WERI-Rb-1 (cell line): ENCODE measurements around the gene TGDS.

Experiments
- DNase-seq: peaks from one replicate; pipeline ENCODE4 v3.0.0-alpha.2; 2020
- H3K27ac ChIP-seq: fragments of 250-450 bp; sonication (Bioruptor Pico); 2 replicates; pipeline ENCODE4 v1.5.1; 2020; ENCODE audit warnings: mild to moderate bottlenecking, moderate library complexity
- H3K27me3 ChIP-seq: fragments of 250-450 bp; sonication (Bioruptor Pico); 2 replicates; pipeline ENCODE4 v1.5.1; 2021; ENCODE audit warnings: mild to moderate bottlenecking, low read depth, moderate library complexity; ENCODE audit not compliant: insufficient read depth, severe bottlenecking
- H3K36me3 ChIP-seq: fragments of 250-450 bp; sonication (Bioruptor Pico); 2 replicates; pipeline ENCODE4 v1.5.1; 2020; ENCODE audit warnings: mild to moderate bottlenecking, moderate library complexity
- H3K4me3 ChIP-seq: 2 replicates; pipeline ENCODE4 v1.5.1; 2011; ENCODE audit warnings: low read depth, mild to moderate bottlenecking, control low read depth, low read length
- H3K9me3 ChIP-seq: fragments of 250-450 bp; sonication (Bioruptor Pico); 2 replicates; pipeline ENCODE4 v1.5.1; 2021; ENCODE audit warnings: mild to moderate bottlenecking, moderate library complexity; ENCODE audit not compliant: severe bottlenecking
- CTCF ChIP-seq: IDR thresholded peaks from 2 replicates; pipeline ENCODE4 v1.5.1; 2011; ENCODE audit warnings: low read depth, mild to moderate bottlenecking, control low read depth, inconsistent platforms, low read length

TGDS gene

DNA sequence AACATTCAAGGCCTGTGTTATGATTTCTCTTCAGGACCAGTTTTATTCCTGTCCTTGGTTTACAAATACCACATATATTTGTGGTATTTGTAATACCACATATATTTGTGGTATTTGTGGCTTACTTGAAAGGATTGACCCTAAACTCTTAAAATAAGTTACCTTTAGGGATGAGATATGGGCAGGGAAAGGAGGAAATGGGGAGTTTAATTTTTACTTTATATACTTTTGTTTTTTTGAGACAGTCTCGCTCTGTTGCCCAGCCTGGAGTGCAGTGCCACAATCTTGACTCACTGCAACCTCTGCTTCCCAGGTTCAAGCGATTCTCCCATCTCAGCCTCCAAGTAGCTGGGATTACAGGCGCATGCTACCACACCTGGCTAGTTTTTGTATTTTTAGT lies 2.3 kb upstream of the TGDS start:
- peaks cover 15% of the 10 kb centered on the region for H3K9me3 ChIP-seq
- DNase-seq: no peak
- peaks cover 8% of the 10 kb centered on the region for H3K36me3 ChIP-seq
- H3K27me3 ChIP-seq: no peaks in the 10 kb centered on the region
- no peak for TF ChIP-seq CTCF
- no peak overlapping the region for H3K4me3 ChIP-seq
- H3K27ac ChIP-seq: no peak overlapping the region

DNA sequence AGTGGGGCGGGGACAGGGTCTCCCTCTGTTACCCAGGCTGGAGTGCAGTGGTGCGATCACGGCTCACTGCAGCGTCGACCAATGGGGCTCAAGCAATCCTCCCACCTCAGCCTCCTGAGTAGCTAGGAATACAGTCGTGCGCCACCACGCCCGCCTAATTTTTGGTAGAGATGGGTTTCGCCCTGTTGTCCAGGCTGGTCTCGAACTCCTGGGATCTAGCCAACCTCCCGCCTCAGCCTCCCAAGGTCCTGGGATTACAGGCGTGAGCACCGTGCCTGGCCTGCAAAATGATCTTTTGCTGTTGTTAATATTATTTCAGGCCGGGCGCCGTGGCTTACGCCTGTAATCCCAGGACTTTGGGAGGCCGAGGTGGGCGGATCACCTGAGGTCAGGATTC lies 621 bp upstream of the TGDS start:
- H3K4me3 ChIP-seq: peak overlapping the region; percentile 78
- peaks cover 25% of the 10 kb centered on the region for H3K36me3 ChIP-seq
- TF ChIP-seq CTCF: no peak
- H3K27me3 ChIP-seq: no peaks in the 10 kb centered on the region
- peak overlapping the region; percentile 77 for H3K27ac ChIP-seq
- no peak for DNase-seq
- H3K9me3 ChIP-seq: peaks cover 15% of the 10 kb centered on the region

DNA sequence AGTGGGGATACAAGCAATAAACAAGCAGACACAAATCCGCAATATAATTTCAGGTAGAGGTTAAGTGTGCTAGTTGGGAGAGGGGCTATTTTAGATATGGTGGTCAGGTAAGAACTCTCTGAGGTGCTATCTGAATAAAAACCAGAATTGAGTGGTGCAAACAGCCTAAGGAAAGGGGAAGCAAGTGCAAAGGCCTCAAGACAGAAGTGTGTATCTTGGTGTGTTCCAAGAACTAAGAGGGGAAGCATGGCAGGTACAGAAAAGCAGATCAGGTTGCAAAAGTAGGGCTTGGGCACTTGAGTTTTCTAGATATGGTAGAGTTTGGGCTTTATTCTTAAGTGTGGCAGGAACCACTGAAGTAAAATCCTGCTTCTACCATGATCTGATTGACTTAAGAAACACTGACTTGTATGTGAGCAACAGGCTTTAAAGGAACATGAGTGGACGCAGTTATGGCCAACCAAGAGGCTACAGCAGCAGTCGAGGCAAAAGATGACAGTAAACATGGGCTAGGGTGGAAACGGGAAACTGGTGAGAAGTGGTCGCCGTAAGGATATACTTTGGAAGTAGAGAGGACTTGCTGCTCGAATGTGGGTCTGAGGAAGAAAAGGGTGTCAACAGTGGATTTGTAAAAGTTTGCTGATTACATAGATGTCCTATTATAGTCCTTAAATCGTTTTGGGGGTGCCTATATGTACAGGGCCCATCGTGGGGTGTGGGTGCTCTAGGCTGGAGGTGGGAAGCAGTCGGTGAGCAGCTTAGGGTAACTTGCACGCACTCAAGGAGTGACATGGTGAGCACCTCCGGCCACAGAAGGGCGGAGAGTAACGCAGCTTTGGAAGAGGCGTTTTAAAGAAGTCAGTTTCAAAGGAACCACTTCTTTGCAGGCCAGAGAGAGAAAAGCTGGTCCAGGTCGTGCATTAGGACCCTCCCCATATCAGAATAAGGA lies 677 bp downstream of the TGDS start:
- DNase-seq: peak; percentile 43
- peaks cover 38% of the 10 kb centered on the region for H3K36me3 ChIP-seq
- peak overlapping the region; percentile 78 for H3K4me3 ChIP-seq
- H3K27ac ChIP-seq: peak overlapping the region; percentile 77
- no peak for TF ChIP-seq CTCF
- H3K9me3 ChIP-seq: peaks cover 6% of the 10 kb centered on the region
- H3K27me3 ChIP-seq: no peaks in the 10 kb centered on the region

- H3K4me3 ChIP-seq: no peak overlapping the region
- no peaks in the 10 kb centered on the region for H3K27me3 ChIP-seq
- DNase-seq: no peak
- TF ChIP-seq CTCF: no peak
- peaks cover 65% of the 10 kb centered on the region for H3K36me3 ChIP-seq
- H3K27ac ChIP-seq: no peak overlapping the region
- H3K9me3 ChIP-seq: no peaks in the 10 kb centered on the region
Observed at GRCh38 chr13:94590744-94591143, 5.2 kb downstream of the TGDS start.

- DNase-seq: no peak
- Histone ChIP-seq H3K27ac (no peak overlapping the region), H3K36me3 (peaks cover 77% of the 10 kb centered on the region), H3K9me3 (no peaks in the 10 kb centered on the region), H3K27me3 (no peaks in the 10 kb centered on the region), H3K4me3 (no peak overlapping the region)
- TF ChIP-seq CTCF: no peak
Observed at GRCh38 chr13:94588541-94588940, 7.4 kb downstream of the TGDS start.

DNA sequence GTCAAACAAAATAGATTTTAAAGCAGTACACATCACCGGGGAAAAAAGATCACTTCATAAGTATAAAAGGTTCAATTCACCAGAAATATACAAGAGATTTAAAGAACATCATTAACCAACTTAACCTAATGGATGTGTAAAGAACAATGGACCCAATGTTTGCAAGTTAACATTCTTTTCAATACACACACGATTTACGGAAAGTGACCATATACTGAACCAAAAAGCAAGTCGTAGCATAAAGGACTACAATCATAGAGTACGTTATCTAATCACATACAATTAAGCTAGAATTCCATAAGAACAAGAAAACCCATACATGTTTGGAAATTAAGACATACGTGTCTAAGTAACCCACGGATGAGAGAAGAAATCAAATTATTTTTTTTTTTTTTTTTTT lies 9.6 kb downstream of the TGDS start:
- DNase-seq: no peak
- H3K27ac ChIP-seq: no peak overlapping the region
- no peak overlapping the region for H3K4me3 ChIP-seq
- no peaks in the 10 kb centered on the region for H3K9me3 ChIP-seq
- peaks cover 74% of the 10 kb centered on the region for H3K36me3 ChIP-seq
- no peak for TF ChIP-seq CTCF
- no peaks in the 10 kb centered on the region for H3K27me3 ChIP-seq
